Neural crest cell (in vitro differentiated cells): ENCODE results near the gene CADM1. TPM values are rescaled to one million over a fixed set of nuclear protein-coding genes. Genes with fewer than 3 reads are reported as not detected.

Source experiments
- DNase-seq: peaks from one replicate; pipeline ENCODE4 v3.0.0; 2021; ENCODE audit warnings: low read depth, mixed read lengths, low spot score
- H3K27ac Mint-ChIP-seq: one replicate; pipeline ENCODE4 v1.8.0; 2021; ENCODE audit warnings: mild to moderate bottlenecking, mixed read lengths; ENCODE audit not compliant: unreplicated experiment
- H3K27me3 Mint-ChIP-seq: 2 replicates; pipeline ENCODE4 v1.8.0; 2021; ENCODE audit warnings: low read depth, mild to moderate bottlenecking, mixed read lengths
- H3K36me3 Mint-ChIP-seq: 2 replicates; pipeline ENCODE4 v1.8.0; 2021; ENCODE audit warnings: low read depth, mild to moderate bottlenecking, mixed read lengths
- H3K4me1 Mint-ChIP-seq: 2 replicates; pipeline ENCODE4 v1.8.0; 2021; ENCODE audit warnings: mixed read lengths
- H3K4me3 Mint-ChIP-seq: one replicate; pipeline ENCODE4 v1.8.0; 2021; ENCODE audit warnings: mild to moderate bottlenecking, mixed read lengths
- H3K9me3 Mint-ChIP-seq: 2 replicates; pipeline ENCODE4 v1.8.0; 2021; ENCODE audit warnings: mixed read lengths
- CTCF ChIP-seq: fragments of 200-600 bp; sonication (generic); conservative IDR thresholded peaks from 2 replicates; pipeline ENCODE4 v1.5.0; 2021; ENCODE audit warnings: antibody characterized with exemption, mild to moderate bottlenecking
- total RNA-seq: library from RNA; stranded (reverse); gene quantifications from 2 replicates; pipeline ENCODE4 v1.2.1, GENCODE V29; 2021

Gene CADM1
- total RNA-seq, 1 donor from 2014 or later, result 112 TPM

GRCh38 chr11:115271643-115272042, 232.6 kb downstream of the CADM1 start:
- no peaks in the 10 kb centered on the region for H3K9me3 Mint-ChIP-seq
- H3K27me3 Mint-ChIP-seq, result no peaks in the 10 kb centered on the region
- no peak for DNase-seq
- TF ChIP-seq CTCF, result no peak
- no peak overlapping the region for H3K27ac Mint-ChIP-seq
- H3K36me3 Mint-ChIP-seq, result no peaks in the 10 kb centered on the region
- H3K4me3 Mint-ChIP-seq, result no peak overlapping the region
- H3K4me1 Mint-ChIP-seq, result peaks cover 33% of the 10 kb centered on the region

- no peak for TF ChIP-seq CTCF
- DNase-seq, result no peak
- Mint-ChIP-seq H3K27ac (no peak overlapping the region), H3K36me3 (no peaks in the 10 kb centered on the region), H3K4me3 (no peak overlapping the region), H3K9me3 (no peaks in the 10 kb centered on the region), H3K4me1 (peaks cover 28% of the 10 kb centered on the region), H3K27me3 (no peaks in the 10 kb centered on the region)
Observed at GRCh38 chr11:115269191-115269950, 234.8 kb downstream of the CADM1 start.

- DNase-seq, result no peak
- no peak for TF ChIP-seq CTCF
- Mint-ChIP-seq H3K36me3 (no peaks in the 10 kb centered on the region), H3K27me3 (no peaks in the 10 kb centered on the region), H3K9me3 (no peaks in the 10 kb centered on the region), H3K27ac (no peak overlapping the region), H3K4me1 (peaks cover 34% of the 10 kb centered on the region), H3K4me3 (no peak overlapping the region)
Observed at GRCh38 chr11:115267871-115268270, 236.3 kb downstream of the CADM1 start.

- H3K4me1 Mint-ChIP-seq, result peaks cover 34% of the 10 kb centered on the region
- TF ChIP-seq CTCF, result no peak
- H3K36me3 Mint-ChIP-seq, result no peaks in the 10 kb centered on the region
- no peaks in the 10 kb centered on the region for H3K27me3 Mint-ChIP-seq
- DNase-seq, result no peak
- H3K4me3 Mint-ChIP-seq, result no peak overlapping the region
- no peak overlapping the region for H3K27ac Mint-ChIP-seq
- no peaks in the 10 kb centered on the region for H3K9me3 Mint-ChIP-seq
Observed at GRCh38 chr11:115267238-115267781, 236.9 kb downstream of the CADM1 start.

- DNase-seq, result no peak
- Mint-ChIP-seq H3K27ac (no peak overlapping the region), H3K27me3 (no peaks in the 10 kb centered on the region), H3K9me3 (no peaks in the 10 kb centered on the region), H3K36me3 (no peaks in the 10 kb centered on the region), H3K4me3 (no peak overlapping the region), H3K4me1 (peaks cover 34% of the 10 kb centered on the region)
- TF ChIP-seq CTCF, result no peak
Observed at GRCh38 chr11:115266066-115266639, 238.1 kb downstream of the CADM1 start.
